Liver (tissue), 3 donors: Measurements from ENCODE around the gene SYT8.

Source experiments
- ATF3 ChIP-seq: IDR thresholded peaks from 2 replicates; pipeline ENCODE4 v1.6.1; 2016; ENCODE audit warnings: antibody characterized with exemption
- FOXA1 ChIP-seq: IDR thresholded peaks from 2 replicates; pipeline ENCODE4 v1.6.1; 2016; ENCODE audit warnings: antibody characterized with exemption
- GABPA ChIP-seq, 2 donors: IDR thresholded peaks in 1 of 2; conservative IDR thresholded peaks in 1 of 2; 2 replicates each; pipeline ENCODE4 v1.6.1; 2016; ENCODE audit warnings: antibody characterized with exemption in 2 of 2, mild to moderate bottlenecking in 1 of 2, moderate library complexity in 1 of 2
- HNF4A ChIP-seq, 2 donors: conservative IDR thresholded peaks; 2 replicates each; pipeline ENCODE4 v1.6.1; 2016; ENCODE audit warnings: antibody characterized with exemption in 2 of 2, mild to moderate bottlenecking in 2 of 2
- JUND ChIP-seq, 2 donors: IDR thresholded peaks; 2 replicates each; pipeline ENCODE4 v1.6.1; 2016; ENCODE audit warnings: antibody characterized with exemption in 2 of 2
- NR2F2 ChIP-seq: IDR thresholded peaks from 2 replicates; pipeline ENCODE4 v1.6.1; 2016; ENCODE audit warnings: antibody characterized with exemption
- RAD21 ChIP-seq, 2 donors: IDR thresholded peaks; 2 replicates each; pipeline ENCODE4 v1.6.1; 2016; ENCODE audit warnings: antibody characterized with exemption in 2 of 2, mild to moderate bottlenecking in 2 of 2
- SP1 ChIP-seq: IDR thresholded peaks from 2 replicates; pipeline ENCODE4 v1.6.1; 2018; ENCODE audit warnings: antibody characterized with exemption, mild to moderate bottlenecking
- TAF1 ChIP-seq: conservative IDR thresholded peaks from 2 replicates; pipeline ENCODE4 v1.6.1; 2016; ENCODE audit warnings: antibody characterized with exemption, mild to moderate bottlenecking
- YY1 ChIP-seq: IDR thresholded peaks from 2 replicates; pipeline ENCODE4 v1.6.1; 2016; ENCODE audit warnings: antibody characterized with exemption, mild to moderate bottlenecking
- TF ChIP-seq, protein P1 (sequence below): fragments of 150-350 bp; IDR thresholded peaks from 2 replicates; pipeline ENCODE4 v1.5.1; 2017; ENCODE audit warnings: improper control_type of control experiment, low read depth, low read length; ENCODE audit not compliant: missing input control
- TF ChIP-seq, protein P2 (sequence below): IDR thresholded peaks from 2 replicates; pipeline ENCODE4 v1.6.1; 2016; ENCODE audit warnings: antibody characterized with exemption, mild to moderate bottlenecking
- TF ChIP-seq, protein P3 (sequence below): IDR thresholded peaks from 2 replicates; pipeline ENCODE4 v1.6.1; 2016; ENCODE audit warnings: antibody characterized with exemption
- TF ChIP-seq, protein P4 (sequence below): IDR thresholded peaks from 2 replicates; pipeline ENCODE4 v1.6.1; 2016; ENCODE audit warnings: antibody characterized with exemption
- donor health status: healthy.
- donor health status: healthy.

GRCh38 chr11:1803246-1803645 lies 31.5 kb upstream of the SYT8 start:
- TF ChIP-seq TAF1 = no peak
- TF ChIP-seq, protein P1, sequence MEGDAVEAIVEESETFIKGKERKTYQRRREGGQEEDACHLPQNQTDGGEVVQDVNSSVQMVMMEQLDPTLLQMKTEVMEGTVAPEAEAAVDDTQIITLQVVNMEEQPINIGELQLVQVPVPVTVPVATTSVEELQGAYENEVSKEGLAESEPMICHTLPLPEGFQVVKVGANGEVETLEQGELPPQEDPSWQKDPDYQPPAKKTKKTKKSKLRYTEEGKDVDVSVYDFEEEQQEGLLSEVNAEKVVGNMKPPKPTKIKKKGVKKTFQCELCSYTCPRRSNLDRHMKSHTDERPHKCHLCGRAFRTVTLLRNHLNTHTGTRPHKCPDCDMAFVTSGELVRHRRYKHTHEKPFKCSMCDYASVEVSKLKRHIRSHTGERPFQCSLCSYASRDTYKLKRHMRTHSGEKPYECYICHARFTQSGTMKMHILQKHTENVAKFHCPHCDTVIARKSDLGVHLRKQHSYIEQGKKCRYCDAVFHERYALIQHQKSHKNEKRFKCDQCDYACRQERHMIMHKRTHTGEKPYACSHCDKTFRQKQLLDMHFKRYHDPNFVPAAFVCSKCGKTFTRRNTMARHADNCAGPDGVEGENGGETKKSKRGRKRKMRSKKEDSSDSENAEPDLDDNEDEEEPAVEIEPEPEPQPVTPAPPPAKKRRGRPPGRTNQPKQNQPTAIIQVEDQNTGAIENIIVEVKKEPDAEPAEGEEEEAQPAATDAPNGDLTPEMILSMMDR = no peak
- no peak for TF ChIP-seq GABPA (IDR thresholded peaks at IDR 0.05 in 1 of 2, conservative IDR thresholded peaks at IDR 0.05 in 1 of 2)
- no peak for TF ChIP-seq JUND (IDR thresholded peaks at IDR 0.05)
- TF ChIP-seq FOXA1 = no peak
- TF ChIP-seq ATF3 = no peak
- TF ChIP-seq, protein P2, sequence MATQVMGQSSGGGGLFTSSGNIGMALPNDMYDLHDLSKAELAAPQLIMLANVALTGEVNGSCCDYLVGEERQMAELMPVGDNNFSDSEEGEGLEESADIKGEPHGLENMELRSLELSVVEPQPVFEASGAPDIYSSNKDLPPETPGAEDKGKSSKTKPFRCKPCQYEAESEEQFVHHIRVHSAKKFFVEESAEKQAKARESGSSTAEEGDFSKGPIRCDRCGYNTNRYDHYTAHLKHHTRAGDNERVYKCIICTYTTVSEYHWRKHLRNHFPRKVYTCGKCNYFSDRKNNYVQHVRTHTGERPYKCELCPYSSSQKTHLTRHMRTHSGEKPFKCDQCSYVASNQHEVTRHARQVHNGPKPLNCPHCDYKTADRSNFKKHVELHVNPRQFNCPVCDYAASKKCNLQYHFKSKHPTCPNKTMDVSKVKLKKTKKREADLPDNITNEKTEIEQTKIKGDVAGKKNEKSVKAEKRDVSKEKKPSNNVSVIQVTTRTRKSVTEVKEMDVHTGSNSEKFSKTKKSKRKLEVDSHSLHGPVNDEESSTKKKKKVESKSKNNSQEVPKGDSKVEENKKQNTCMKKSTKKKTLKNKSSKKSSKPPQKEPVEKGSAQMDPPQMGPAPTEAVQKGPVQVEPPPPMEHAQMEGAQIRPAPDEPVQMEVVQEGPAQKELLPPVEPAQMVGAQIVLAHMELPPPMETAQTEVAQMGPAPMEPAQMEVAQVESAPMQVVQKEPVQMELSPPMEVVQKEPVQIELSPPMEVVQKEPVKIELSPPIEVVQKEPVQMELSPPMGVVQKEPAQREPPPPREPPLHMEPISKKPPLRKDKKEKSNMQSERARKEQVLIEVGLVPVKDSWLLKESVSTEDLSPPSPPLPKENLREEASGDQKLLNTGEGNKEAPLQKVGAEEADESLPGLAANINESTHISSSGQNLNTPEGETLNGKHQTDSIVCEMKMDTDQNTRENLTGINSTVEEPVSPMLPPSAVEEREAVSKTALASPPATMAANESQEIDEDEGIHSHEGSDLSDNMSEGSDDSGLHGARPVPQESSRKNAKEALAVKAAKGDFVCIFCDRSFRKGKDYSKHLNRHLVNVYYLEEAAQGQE = no peak
- TF ChIP-seq RAD21 (IDR thresholded peaks at IDR 0.05) = no peak
- TF ChIP-seq, protein P3, sequence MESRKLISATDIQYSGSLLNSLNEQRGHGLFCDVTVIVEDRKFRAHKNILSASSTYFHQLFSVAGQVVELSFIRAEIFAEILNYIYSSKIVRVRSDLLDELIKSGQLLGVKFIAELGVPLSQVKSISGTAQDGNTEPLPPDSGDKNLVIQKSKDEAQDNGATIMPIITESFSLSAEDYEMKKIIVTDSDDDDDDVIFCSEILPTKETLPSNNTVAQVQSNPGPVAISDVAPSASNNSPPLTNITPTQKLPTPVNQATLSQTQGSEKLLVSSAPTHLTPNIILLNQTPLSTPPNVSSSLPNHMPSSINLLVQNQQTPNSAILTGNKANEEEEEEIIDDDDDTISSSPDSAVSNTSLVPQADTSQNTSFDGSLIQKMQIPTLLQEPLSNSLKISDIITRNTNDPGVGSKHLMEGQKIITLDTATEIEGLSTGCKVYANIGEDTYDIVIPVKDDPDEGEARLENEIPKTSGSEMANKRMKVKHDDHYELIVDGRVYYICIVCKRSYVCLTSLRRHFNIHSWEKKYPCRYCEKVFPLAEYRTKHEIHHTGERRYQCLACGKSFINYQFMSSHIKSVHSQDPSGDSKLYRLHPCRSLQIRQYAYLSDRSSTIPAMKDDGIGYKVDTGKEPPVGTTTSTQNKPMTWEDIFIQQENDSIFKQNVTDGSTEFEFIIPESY = no peak
- TF ChIP-seq, protein P4, sequence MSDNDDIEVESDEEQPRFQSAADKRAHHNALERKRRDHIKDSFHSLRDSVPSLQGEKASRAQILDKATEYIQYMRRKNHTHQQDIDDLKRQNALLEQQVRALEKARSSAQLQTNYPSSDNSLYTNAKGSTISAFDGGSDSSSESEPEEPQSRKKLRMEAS = no peak
- TF ChIP-seq NR2F2 = no peak
- TF ChIP-seq YY1 = no peak
- TF ChIP-seq SP1 = no peak
- no peak for TF ChIP-seq HNF4A (conservative IDR thresholded peaks at IDR 0.05)
